Neutrophil (primary cell): Measurements from ENCODE around the gene SIK2.

Experiments used
- H3K27ac ChIP-seq: fragments of 200-600 bp; sonication (generic); 2 replicates; pipeline ENCODE4 v1.5.1; 2016; ENCODE audit warnings: mild to moderate bottlenecking, moderate library complexity
- H3K27me3 ChIP-seq: fragments of 200-600 bp; sonication (generic); 2 replicates; pipeline ENCODE4 v1.6.0; 2016; ENCODE audit warnings: mild to moderate bottlenecking
- H3K36me3 ChIP-seq: fragments of 200-600 bp; sonication (generic); 2 replicates; pipeline ENCODE4 v1.5.1; 2017
- H3K4me1 ChIP-seq, 2 experiments: fragments of 200-600 bp in 1 of 2; sonication (generic) in 1 of 2; 1 replicate in 1 of 2; 2 replicates in 1 of 2; pipeline versions ENCODE4 v1.5.1 to v1.6.1; 2013 to 2016; ENCODE audit warnings: low read depth in 1 of 2, low read length in 1 of 2, mild to moderate bottlenecking in 1 of 2, moderate library complexity in 1 of 2; ENCODE audit not compliant: control insufficient read depth in 1 of 2, insufficient read depth in 1 of 2
- H3K4me3 ChIP-seq, 2 experiments: fragments of 200-600 bp in 1 of 2; sonication (generic) in 1 of 2; 1 replicate in 1 of 2; 2 replicates in 1 of 2; pipeline ENCODE4 v1.5.1; 2013 to 2016; ENCODE audit warnings: low read depth in 1 of 2, low read length in 1 of 2, mild to moderate bottlenecking in 1 of 2, moderate library complexity in 1 of 2
- H3K9me3 ChIP-seq: fragments of 200-600 bp; sonication (generic); 2 replicates; pipeline ENCODE4 v1.5.1; 2016
- CTCF ChIP-seq: fragments of 200-600 bp; sonication (generic); IDR thresholded peaks from 2 replicates; pipeline ENCODE4 v1.5.1; 2016; ENCODE audit warnings: antibody characterized with exemption

The SIK2 gene

DNA sequence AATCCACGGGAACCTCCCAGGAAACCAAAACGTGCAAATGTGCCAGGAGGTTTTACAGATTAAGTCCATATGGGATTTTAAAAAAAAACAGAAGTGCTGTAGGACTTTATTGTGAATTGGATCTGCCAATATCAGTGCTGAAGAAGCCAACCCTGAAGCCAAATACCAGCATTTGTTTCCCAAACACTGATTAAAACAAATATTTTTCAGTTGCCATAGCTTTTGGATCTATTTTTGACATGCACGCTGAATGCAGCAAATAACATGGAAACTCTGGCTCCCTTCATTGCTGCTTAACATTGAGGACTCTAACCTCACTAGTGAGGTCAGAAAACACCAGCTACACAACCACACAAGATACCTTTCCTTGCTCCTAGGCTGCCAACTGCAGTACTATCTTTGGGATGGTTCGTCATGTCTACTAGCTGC is 28.4 kb upstream of the SIK2 start:
- no peak overlapping the region for H3K4me3 ChIP-seq
- no peaks in the 10 kb centered on the region for H3K9me3 ChIP-seq
- H3K4me1 ChIP-seq: no peaks in the 10 kb centered on the region

GRCh38 chr11:111574373-111575225 is 27.6 kb upstream of the SIK2 start:
- no peaks in the 10 kb centered on the region for H3K9me3 ChIP-seq
- H3K36me3 ChIP-seq: no peaks in the 10 kb centered on the region
- TF ChIP-seq CTCF: no peak
- no peak overlapping the region for H3K4me3 ChIP-seq
- no peak overlapping the region for H3K27ac ChIP-seq
- H3K4me1 ChIP-seq: no peaks in the 10 kb centered on the region
- H3K27me3 ChIP-seq: peaks cover 7% of the 10 kb centered on the region

More for the DNA sequence above, 28.4 kb upstream of the SIK2 start:
- no peak for TF ChIP-seq CTCF
- Histone ChIP-seq H3K27ac (no peak overlapping the region), H3K27me3 (peaks cover 7% of the 10 kb centered on the region), H3K36me3 (no peaks in the 10 kb centered on the region)

DNA sequence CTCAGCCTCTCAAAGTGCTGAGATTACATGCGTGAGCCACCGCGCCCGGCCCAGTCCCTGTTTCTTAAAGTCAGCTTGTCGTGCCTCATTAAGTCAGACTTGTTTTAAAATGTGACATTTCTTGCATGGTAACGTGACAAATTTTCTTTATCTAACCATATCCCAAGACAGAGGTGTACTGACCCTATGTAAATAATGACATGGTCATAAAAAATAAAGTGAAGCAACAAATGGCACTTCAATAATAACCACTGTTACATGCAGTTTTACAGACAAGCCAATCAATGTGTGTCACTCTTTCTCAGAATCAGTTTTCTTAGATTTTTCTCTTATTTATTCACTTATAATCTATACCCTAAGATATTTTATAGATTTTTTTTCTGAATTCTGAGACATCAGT is 26.5 kb upstream of the SIK2 start:
- H3K27ac ChIP-seq: no peak overlapping the region
- peaks cover 7% of the 10 kb centered on the region for H3K27me3 ChIP-seq
- H3K4me3 ChIP-seq: no peak overlapping the region
- no peaks in the 10 kb centered on the region for H3K9me3 ChIP-seq
- H3K36me3 ChIP-seq: no peaks in the 10 kb centered on the region
- no peaks in the 10 kb centered on the region for H3K4me1 ChIP-seq
- no peak for TF ChIP-seq CTCF

GRCh38 chr11:111577821-111578220 is 24.4 kb upstream of the SIK2 start:
- no peaks in the 10 kb centered on the region for H3K4me1 ChIP-seq
- no peak overlapping the region for H3K27ac ChIP-seq
- no peak overlapping the region for H3K4me3 ChIP-seq
- H3K9me3 ChIP-seq: no peaks in the 10 kb centered on the region
- no peak for TF ChIP-seq CTCF
- H3K36me3 ChIP-seq: no peaks in the 10 kb centered on the region
- no peaks in the 10 kb centered on the region for H3K27me3 ChIP-seq

- H3K9me3 ChIP-seq: no peaks in the 10 kb centered on the region
- H3K27me3 ChIP-seq: no peaks in the 10 kb centered on the region
- no peak for TF ChIP-seq CTCF
- H3K4me3 ChIP-seq: no peak overlapping the region
- H3K36me3 ChIP-seq: no peaks in the 10 kb centered on the region
- no peak overlapping the region for H3K27ac ChIP-seq
- no peaks in the 10 kb centered on the region for H3K4me1 ChIP-seq
Measured at GRCh38 chr11:111581341-111581740, 20.9 kb upstream of the SIK2 start.
